ENCODE data around the gene TIAM2. TPM values are rescaled to one million over a fixed set of nuclear protein-coding genes. Genes with fewer than 3 reads are reported as not detected.

TIAM2 gene
- total RNA-seq, 1 experiment from 2014 or later: 3.8 TPM

- Histone ChIP-seq H3K4me3 (ENCODE audit: low read depth, low read length) (no peak overlapping the region), H3K4me1 (peaks cover 17% of the 10 kb centered on the region; the same call in 1 of the 2 replicates), H3K27me3 (replicated peaks; ENCODE audit: control insufficient read depth, insufficient read depth, low read length) (no peaks in the 10 kb centered on the region), H3K36me3 (ENCODE audit: control insufficient read depth, insufficient read depth, low read length) (no peaks in the 10 kb centered on the region), H3K9me3 (no peaks in the 10 kb centered on the region)
- no peak for DNase-seq
- Mint-ChIP-seq H3K27ac (ENCODE audit: unreplicated experiment) (no peak overlapping the region), H3K27me3 (ENCODE audit: insufficient read depth, unreplicated experiment) (no peaks in the 10 kb centered on the region), H3K36me3 (ENCODE audit: insufficient read depth, unreplicated experiment) (no peaks in the 10 kb centered on the region), H3K4me1 (ENCODE audit: low read depth, unreplicated experiment) (peaks cover 10% of the 10 kb centered on the region), H3K4me3 (ENCODE audit: unreplicated experiment) (no peak overlapping the region), H3K9me3 (ENCODE audit: unreplicated experiment) (no peaks in the 10 kb centered on the region)
- TF ChIP-seq CTCF (IDR thresholded peaks at IDR 0.05; ENCODE audit: insufficient read depth in 1 of 2, low read depth in 1 of 2, low read length in 1 of 2, severe bottlenecking in 1 of 2, unreplicated experiment in 1 of 2): no peak
- intact Hi-C loops (cut with micrococcal nuclease; ENCODE audit: unreplicated experiment): loop anchor here (5.0 kb wide), 1 partner anchor 56 kb away; no protein-coding TSS in a partner anchor
- no TSS peak for BruUV-seq (replicated peaks)
- POLR2A ChIA-PET: interaction anchor here (0.6 kb wide), 1 partner anchor 28 kb away, joined by 5 read pairs; no protein-coding TSS in a partner anchor
- CTCF ChIA-PET: interaction anchor here (1.0 kb wide), 1 partner anchor 276 kb away, joined by 3 read pairs; no protein-coding TSS in a partner anchor
These were observed 148.5 kb downstream of the TIAM2 start for GRCh38 chr6:155143578-155144106.

- Histone ChIP-seq H3K4me3 (ENCODE audit: low read depth, low read length) (no peak overlapping the region), H3K9me3 (no peaks in the 10 kb centered on the region), H3K27me3 (replicated peaks; ENCODE audit: control insufficient read depth, insufficient read depth, low read length) (no peaks in the 10 kb centered on the region), H3K4me1 (peaks cover 17% of the 10 kb centered on the region; the same call in 1 of the 2 replicates), H3K36me3 (ENCODE audit: control insufficient read depth, insufficient read depth, low read length) (no peaks in the 10 kb centered on the region)
- intact Hi-C loops (cut with micrococcal nuclease; ENCODE audit: unreplicated experiment): no loop called here
- ChIA-PET POLR2A (no interaction called here), CTCF (no interaction called here)
- Mint-ChIP-seq H3K27ac (ENCODE audit: unreplicated experiment) (no peak overlapping the region), H3K27me3 (ENCODE audit: insufficient read depth, unreplicated experiment) (no peaks in the 10 kb centered on the region), H3K4me3 (ENCODE audit: unreplicated experiment) (no peak overlapping the region), H3K9me3 (ENCODE audit: unreplicated experiment) (no peaks in the 10 kb centered on the region), H3K36me3 (ENCODE audit: insufficient read depth, unreplicated experiment) (no peaks in the 10 kb centered on the region), H3K4me1 (ENCODE audit: low read depth, unreplicated experiment) (peaks cover 10% of the 10 kb centered on the region)
- DNase-seq: no peak
- TF ChIP-seq CTCF (IDR thresholded peaks at IDR 0.05; ENCODE audit: insufficient read depth in 1 of 2, low read depth in 1 of 2, low read length in 1 of 2, severe bottlenecking in 1 of 2, unreplicated experiment in 1 of 2): no peak
- BruUV-seq (replicated peaks): no TSS peak
These were observed 151.1 kb downstream of the TIAM2 start for GRCh38 chr6:155146205-155146604.

GRCh38 chr6:155147958-155148663 is 153.0 kb downstream of the TIAM2 start:
- Mint-ChIP-seq H3K27me3 (ENCODE audit: insufficient read depth, unreplicated experiment) (no peaks in the 10 kb centered on the region), H3K4me3 (ENCODE audit: unreplicated experiment) (no peak overlapping the region), H3K27ac (ENCODE audit: unreplicated experiment) (no peak overlapping the region), H3K36me3 (ENCODE audit: insufficient read depth, unreplicated experiment) (no peaks in the 10 kb centered on the region), H3K4me1 (ENCODE audit: low read depth, unreplicated experiment) (peaks cover 1% of the 10 kb centered on the region), H3K9me3 (ENCODE audit: unreplicated experiment) (no peaks in the 10 kb centered on the region)
- no TSS peak for BruUV-seq (replicated peaks)
- no peaks in the 10 kb centered on the region for H3K9me3 ChIP-seq
- no peak for DNase-seq
- CTCF ChIA-PET: no interaction called here
- H3K36me3 ChIP-seq (ENCODE audit: control insufficient read depth, insufficient read depth, low read length): no peaks in the 10 kb centered on the region
- H3K4me3 ChIP-seq (ENCODE audit: low read depth, low read length): no peak overlapping the region
- peaks cover 14% of the 10 kb centered on the region; the same call in 1 of the 2 replicates for H3K4me1 ChIP-seq
- no peak for TF ChIP-seq CTCF (IDR thresholded peaks at IDR 0.05; ENCODE audit: insufficient read depth in 1 of 2, low read depth in 1 of 2, low read length in 1 of 2, severe bottlenecking in 1 of 2, unreplicated experiment in 1 of 2)
- POLR2A ChIA-PET: no interaction called here
- no peaks in the 10 kb centered on the region for H3K27me3 ChIP-seq (replicated peaks; ENCODE audit: control insufficient read depth, insufficient read depth, low read length)
- intact Hi-C loops (cut with micrococcal nuclease; ENCODE audit: unreplicated experiment): no loop called here

Measured in Caco-2 (cell line).